Activated CD4-positive, alpha-beta T cell treated with anti-CD3 and anti-CD28 coated beads for 1 hour (primary cell): ENCODE data around the gene CPHXL2.

Source experiments
- DNase-seq: peaks from one replicate; pipeline ENCODE4 v3.0.0-alpha.2; 2020

CPHXL2 gene

DNA sequence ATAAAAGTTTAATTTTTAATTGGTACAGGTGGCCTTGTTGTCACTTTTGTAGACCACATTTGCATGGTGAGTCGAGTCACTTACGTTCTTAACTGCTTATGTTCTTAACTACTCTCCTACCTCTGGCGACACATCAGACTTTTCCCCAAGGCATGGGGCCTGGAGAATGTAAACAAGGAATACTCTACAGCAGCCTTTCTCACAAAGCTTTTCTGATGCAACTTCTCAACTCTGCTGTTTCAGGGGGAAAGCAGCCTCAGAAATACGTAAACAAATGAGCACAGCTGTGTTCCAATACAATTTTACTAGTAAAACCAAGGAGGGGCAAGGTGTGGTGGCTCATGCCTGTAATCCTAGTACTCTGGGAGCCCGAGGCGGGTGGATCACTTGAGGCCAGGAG is 36.2 kb downstream of the CPHXL2 start:
- DNase-seq: no peak

GRCh38 chr16:75635036-75635435 is 41.8 kb downstream of the CPHXL2 start:
- DNase-seq: no peak

- no peak for DNase-seq
These were observed 44.0 kb downstream of the CPHXL2 start for GRCh38 chr16:75632857-75633256.

GRCh38 chr16:75630052-75630451 is 46.8 kb downstream of the CPHXL2 start:
- no peak for DNase-seq

GRCh38 chr16:75629132-75629531 is 47.7 kb downstream of the CPHXL2 start:
- no peak for DNase-seq

DNA sequence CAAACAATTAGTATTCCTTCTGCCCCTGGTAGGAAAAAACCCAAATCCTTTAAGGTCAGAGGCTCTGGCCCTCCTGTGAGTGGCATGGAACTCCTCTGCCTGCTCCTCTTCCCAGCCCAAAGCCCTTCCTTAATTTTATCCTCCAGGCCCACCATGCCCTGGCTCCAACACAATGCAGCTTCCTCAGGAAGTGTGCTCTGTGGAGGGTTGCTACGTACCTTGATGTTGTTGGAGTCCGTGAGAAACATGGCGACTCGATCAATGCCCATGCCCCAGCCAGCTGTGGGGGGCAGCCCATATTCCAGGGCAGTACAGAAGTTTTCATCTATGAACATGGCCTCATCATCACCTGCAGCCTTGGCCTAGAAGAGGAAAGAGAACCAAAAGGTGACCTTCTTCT is 48.5 kb downstream of the CPHXL2 start:
- no peak for DNase-seq

GRCh38 chr16:75627851-75628250 is 49.0 kb downstream of the CPHXL2 start:
- DNase-seq: no peak

- DNase-seq: no peak
These were observed 50.0 kb downstream of the CPHXL2 start for GRCh38 chr16:75626806-75627205.

GRCh38 chr16:75624921-75625334 is 51.9 kb downstream of the CPHXL2 start:
- no peak for DNase-seq

GRCh38 chr16:75622761-75623605 is 53.8 kb downstream of the CPHXL2 start, which contains the start of gene ADAT1:
TSS of gene ADAT1 (minus strand) at chr16:75623281. CDS start at chr16:75620799, 2,482 bp downstream.
- peak; percentile 97 for DNase-seq

DNA sequence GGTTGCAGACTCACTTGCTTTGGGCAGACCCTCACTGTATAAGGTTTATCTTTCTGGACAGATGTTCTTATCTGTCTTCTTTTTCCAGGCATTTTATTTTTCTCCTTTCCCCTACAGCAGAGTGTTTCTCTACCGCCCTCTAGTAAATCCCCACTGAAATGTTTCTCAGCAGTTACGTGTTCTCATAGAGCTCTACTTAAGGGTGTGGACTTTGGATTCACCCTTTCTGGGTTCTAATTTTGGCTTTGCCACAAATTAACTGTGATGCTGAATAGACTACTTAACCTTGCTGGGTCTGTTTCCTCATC is 55.7 kb downstream of the CPHXL2 start:
- no peak for DNase-seq

DNA sequence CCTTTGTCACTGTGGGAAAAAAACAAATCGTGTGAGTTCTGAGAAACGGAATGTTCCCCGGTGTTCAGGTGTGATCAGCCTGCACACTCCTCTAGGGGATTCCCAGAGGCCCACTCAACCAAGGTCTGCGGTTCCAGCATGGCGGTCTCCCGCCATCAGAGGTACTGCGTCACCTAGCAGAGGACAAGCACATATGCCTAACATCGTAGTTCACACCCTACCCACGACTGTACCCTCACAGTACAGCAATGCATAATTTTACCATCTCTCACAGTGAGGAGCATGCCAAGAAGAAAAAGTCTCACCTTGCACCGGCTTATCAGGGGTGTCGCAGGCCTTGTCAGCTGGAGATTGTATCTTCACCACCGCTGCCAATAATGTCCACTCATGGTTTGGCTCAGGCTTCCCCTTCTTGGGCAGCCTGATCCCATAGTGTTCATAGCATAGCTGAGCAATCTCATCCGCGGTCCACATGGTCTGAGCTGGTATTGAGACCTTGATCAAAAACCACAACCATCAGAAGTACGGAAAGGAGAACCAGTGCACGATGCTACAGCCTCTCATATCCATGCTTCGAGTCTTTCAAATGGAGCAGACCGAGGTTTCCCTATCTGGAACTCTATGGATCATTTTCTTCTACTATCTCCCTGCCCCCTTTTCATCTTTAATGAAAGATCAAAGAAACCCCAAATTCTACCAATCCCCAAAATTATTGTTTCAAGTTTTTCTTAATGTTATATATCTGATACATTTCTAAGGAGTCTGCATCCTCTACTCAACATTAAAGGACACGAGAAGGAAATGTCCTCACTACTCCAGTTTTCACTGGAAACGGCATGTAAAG is 56.3 kb downstream of the CPHXL2 start:
- no peak for DNase-seq

DNA sequence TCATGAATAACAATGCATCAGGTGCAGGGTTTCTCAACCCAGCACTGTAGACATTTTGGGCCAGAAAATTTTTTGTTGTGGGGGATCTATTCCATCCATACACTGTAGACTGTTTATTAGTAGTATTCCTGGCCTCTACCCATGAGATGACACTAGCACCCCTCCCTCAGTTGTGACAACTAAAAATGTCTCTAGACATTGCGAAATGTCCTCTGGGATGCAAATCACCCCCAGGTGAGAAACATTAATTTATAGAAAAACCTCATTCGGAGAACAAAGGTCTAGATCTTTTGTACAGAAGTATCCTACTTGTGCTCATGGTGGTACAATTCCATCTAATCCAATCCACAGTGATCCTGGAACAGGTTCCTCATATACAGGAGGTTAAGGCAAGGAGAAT is 58.0 kb downstream of the CPHXL2 start:
- no peak for DNase-seq

DNA sequence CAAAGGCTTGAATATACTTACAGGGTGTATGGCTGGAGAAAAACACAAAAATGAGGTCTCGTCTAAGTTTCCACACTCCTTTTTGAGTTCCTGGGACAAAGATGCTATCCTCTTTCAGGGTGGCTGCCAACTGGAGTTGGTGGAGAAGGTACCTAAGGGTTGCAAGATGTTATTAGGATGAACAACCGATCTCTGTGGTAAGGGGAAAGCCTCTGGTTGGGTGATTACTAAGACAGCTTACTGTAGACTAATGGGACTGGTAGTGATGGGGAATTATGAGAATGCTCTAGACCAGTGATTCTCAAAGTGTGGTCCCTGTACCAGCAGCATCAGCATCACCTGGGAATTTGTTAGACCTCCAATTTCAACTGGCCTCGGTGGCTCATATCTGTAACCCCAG is 59.7 kb downstream of the CPHXL2 start:
- no peak for DNase-seq

DNA sequence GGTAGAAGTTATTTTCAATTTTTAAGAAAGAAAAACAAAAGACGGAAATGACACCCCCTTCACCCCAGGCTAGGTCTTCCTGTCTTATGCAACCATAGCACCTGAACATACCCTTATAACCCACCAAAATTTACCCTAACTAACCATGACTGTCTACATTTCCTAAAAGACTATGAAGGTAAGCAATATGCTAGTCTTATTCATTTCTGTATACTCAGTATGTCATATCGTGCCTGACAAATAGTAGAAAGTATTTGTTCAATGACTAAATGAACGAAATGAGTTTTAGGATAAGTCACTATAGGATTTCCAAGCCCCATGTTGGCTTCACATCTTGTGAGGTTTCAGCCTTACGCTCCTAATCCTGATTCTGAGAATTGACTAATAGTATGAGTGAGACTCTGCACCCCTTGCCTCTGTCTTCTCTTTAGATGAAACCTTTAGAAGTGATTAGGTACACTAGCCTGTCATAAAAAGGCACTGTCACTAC is 60.2 kb downstream of the CPHXL2 start:
- no peak for DNase-seq

DNA sequence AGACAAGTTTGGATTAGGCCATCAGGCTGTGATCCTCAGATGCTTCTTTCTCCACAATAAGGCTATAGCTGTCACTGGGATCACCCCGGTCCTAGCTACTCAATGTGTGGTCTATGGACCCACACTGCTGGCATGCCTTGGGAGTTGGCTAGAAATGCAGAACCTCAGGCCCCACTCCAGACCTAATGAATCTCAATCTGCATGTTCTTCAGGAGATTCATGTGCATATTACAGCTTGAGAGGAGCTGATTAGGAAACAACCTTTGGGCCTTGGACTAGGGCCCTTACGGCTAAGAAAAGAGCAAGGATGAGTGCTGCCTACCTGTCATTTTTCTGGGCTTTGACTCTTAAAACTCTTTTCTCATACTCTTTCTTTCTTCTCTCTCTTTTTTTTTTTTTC is 61.2 kb downstream of the CPHXL2 start:
- no peak for DNase-seq

DNA sequence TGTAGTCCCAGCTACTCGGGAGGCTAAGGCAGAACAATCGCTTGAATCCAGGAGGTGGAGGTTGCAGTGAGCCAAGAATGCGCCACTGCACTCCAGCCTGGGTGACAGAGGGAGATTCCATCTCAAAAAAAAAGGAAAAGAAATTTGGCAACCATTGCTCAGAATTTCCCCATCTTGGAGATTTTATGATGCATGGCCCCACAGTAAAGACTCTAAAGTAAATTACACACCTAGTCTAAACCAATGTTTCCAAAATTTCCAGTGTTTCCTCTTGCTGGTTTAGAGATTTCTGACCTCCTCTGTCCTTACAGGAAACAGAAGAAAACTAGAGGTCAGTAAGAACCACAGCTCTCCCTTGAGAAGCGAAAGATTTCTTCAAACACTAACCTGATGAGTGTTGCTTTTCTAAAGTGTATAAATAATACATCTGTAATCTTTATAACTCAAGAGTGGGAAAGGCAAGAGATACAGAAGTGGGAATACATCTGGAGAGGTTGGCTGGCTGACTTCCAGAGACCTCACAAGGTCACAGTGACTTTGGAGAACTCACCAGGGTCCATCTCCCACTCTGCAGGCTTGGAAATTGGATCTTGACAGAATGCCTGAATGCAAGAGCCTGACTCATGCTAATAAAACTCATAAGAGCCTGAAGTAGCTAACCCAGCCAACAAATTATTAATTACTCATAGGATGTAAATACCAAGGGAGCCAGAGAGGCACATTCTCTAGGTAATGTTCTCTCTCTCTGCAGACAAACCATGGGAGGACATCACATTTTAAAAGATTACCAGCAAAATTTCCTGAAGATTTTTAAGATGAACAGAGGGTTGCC is 62.5 kb downstream of the CPHXL2 start:
- DNase-seq: no peak
